Fibroblast of lung (primary cell): ENCODE data around the gene WDR75.

ENCODE experiments used
- CTCF ChIP-seq, 2 donors: IDR thresholded peaks in 1 of 2; conservative IDR thresholded peaks in 1 of 2; 1 replicate in 1 of 2; 2 replicates in 1 of 2; pipeline ENCODE4 v1.5.1; 2011 to 2012; ENCODE audit warnings: low read length in 2 of 2, control low read depth in 1 of 2, inconsistent platforms in 1 of 2, low read depth in 1 of 2, mild to moderate bottlenecking in 1 of 2
- EZH2 ChIP-seq: IDR thresholded peaks from 2 replicates; pipeline ENCODE4 v1.5.1; 2012; ENCODE audit warnings: low read length, control low read depth, mild to moderate bottlenecking; ENCODE audit errors: missing control alignments

- no peak for TF ChIP-seq CTCF (conservative IDR thresholded peaks at IDR 0.05 in 1 of 2, IDR thresholded peaks at IDR 0.05 in 1 of 2; ENCODE audit: low read depth in 1 of 2, low read length in 2 of 2)
- TF ChIP-seq EZH2, result no peak
These were observed 12.7 kb downstream of the WDR75 start for GRCh38 chr2:189454009-189454408.
